Endothelial cell of umbilical vein (primary cell): ENCODE results near the gene TMED5. TPM values are rescaled to one million over a fixed set of nuclear protein-coding genes. Genes with fewer than 3 reads are reported as not detected.

Experiments used
- BruUV-seq: library from RNA; stranded (reverse); fragments of 400-500 nt; replicated peaks from 2 replicates; lab custom pipeline; 2021; lab: Mats Ljungman, UMichigan
- CTCF ChIA-PET: fragments of 300-600, 350-600 bp; sonication (Branson Sonifier 250); formaldehyde crosslinking; loops from one replicate; lab custom pipeline; 2021; ENCODE audit warnings: antibody characterized with exemption, inconsistent platforms; lab: Charles Lee
- POLR2A ChIA-PET: fragments of 300-600, 350-600 bp; sonication (Branson Sonifier 250); formaldehyde crosslinking; loops from one replicate; lab custom pipeline; 2021; ENCODE audit warnings: antibody characterized with exemption, inconsistent platforms; lab: Charles Lee
- DNase-seq: peaks from one replicate; pipeline ENCODE4 v3.0.0-alpha.2; 2011; ENCODE audit warnings: low read depth, low spot score
- FAIRE-seq: peaks from 2 replicates; lab custom pipeline; 2011; peaks lifted over from hg19 to GRCh38; lab: Jason Lieb, UNC
- H2AFZ ChIP-seq: 2 replicates; pipeline ENCODE4 v1.6.0; 2012; ENCODE audit warnings: low read depth, low read length, control low read depth, inconsistent platforms
- H3K27ac ChIP-seq: 2 replicates; pipeline ENCODE4 v1.5.1; 2011; ENCODE audit warnings: low read depth, mild to moderate bottlenecking, control low read depth, low read length, moderate library complexity; ENCODE audit not compliant: insufficient read depth
- H3K27me3 ChIP-seq, 2 experiments: 2 replicates each; pipeline versions ENCODE4 v1.6.0 to v1.6.1; 2011; ENCODE audit warnings: low read length in 2 of 2, mixed read lengths in 1 of 2; ENCODE audit not compliant: control insufficient read depth in 2 of 2, insufficient read depth in 2 of 2
- H3K36me3 ChIP-seq, 2 experiments: 2 replicates in 1 of 2; 3 replicates in 1 of 2; pipeline ENCODE4 v1.5.1; 2011; ENCODE audit warnings: low read length in 2 of 2, mild to moderate bottlenecking in 1 of 2, moderate library complexity in 1 of 2; ENCODE audit not compliant: control insufficient read depth in 2 of 2, insufficient read depth in 2 of 2; ENCODE audit errors: extremely low read depth in 1 of 2
- H3K4me1 ChIP-seq: 3 replicates; pipeline ENCODE4 v1.5.1; 2011; ENCODE audit warnings: mild to moderate bottlenecking, low read length; ENCODE audit not compliant: control insufficient read depth, insufficient read depth; ENCODE audit errors: extremely low read depth
- H3K4me2 ChIP-seq: 2 replicates; pipeline ENCODE4 v1.6.1; 2011; ENCODE audit warnings: low read length, control low read depth, mixed read lengths; ENCODE audit not compliant: insufficient read depth
- H3K4me3 ChIP-seq, 3 experiments: fragments of 200-600 bp in 1 of 3; sonication (generic), shearing (Covaris generic) in 1 of 3; replicated peaks in 1 of 3; 2 replicates each; pipeline ENCODE4 v1.5.1; 2011 to 2016; ENCODE audit warnings: control low read depth in 3 of 3, low read length in 3 of 3, mild to moderate bottlenecking in 2 of 3, inconsistent platforms in 1 of 3, low read depth in 1 of 3, moderate library complexity in 1 of 3; ENCODE audit not compliant: insufficient read depth in 1 of 3
- H3K79me2 ChIP-seq: 2 replicates; pipeline ENCODE4 v1.6.0; 2012; ENCODE audit warnings: low read length, inconsistent platforms; ENCODE audit not compliant: control insufficient read depth, insufficient read depth
- H3K9ac ChIP-seq: replicated peaks from 2 replicates; pipeline ENCODE3; 2011; ENCODE audit warnings: low read length, control low read depth; ENCODE audit not compliant: insufficient read depth; ENCODE audit errors: extremely low read depth
- H3K9me1 ChIP-seq: replicated peaks from 3 replicates; pipeline ENCODE4 v1.6.0; 2011; ENCODE audit warnings: mild to moderate bottlenecking, low read length; ENCODE audit not compliant: control insufficient read depth, insufficient read depth; ENCODE audit errors: extremely low read depth
- H3K9me3 ChIP-seq: replicated peaks from 2 replicates; pipeline ENCODE4 v1.5.1; 2012; ENCODE audit warnings: low read length, inconsistent platforms; ENCODE audit not compliant: control insufficient read depth, insufficient read depth
- H4K20me1 ChIP-seq: replicated peaks from 2 replicates; pipeline ENCODE3; 2011; ENCODE audit warnings: mild to moderate bottlenecking, low read length; ENCODE audit not compliant: control insufficient read depth, insufficient read depth; ENCODE audit errors: extremely low read depth
- CTCF ChIP-seq, 2 donors: IDR thresholded peaks; 1 replicate in 1 of 2; 2 replicates in 1 of 2; pipeline ENCODE4 v1.5.1; 2011; ENCODE audit warnings: low read length in 2 of 2, mild to moderate bottlenecking in 2 of 2, moderate library complexity in 2 of 2, control low read depth in 1 of 2, inconsistent platforms in 1 of 2, low read depth in 1 of 2; ENCODE audit not compliant: insufficient read depth in 1 of 2; ENCODE audit errors: extremely low read depth in 1 of 2
- EZH2 ChIP-seq: IDR thresholded peaks from 2 replicates; pipeline ENCODE4 v1.6.1; 2012; ENCODE audit warnings: borderline replicate concordance, low read depth, mild to moderate bottlenecking, moderate library complexity, low read length, inconsistent platforms; ENCODE audit not compliant: severe bottlenecking
- FOS ChIP-seq: IDR thresholded peaks from 2 replicates; pipeline ENCODE4 v1.6.1; 2011; ENCODE audit warnings: mild to moderate bottlenecking, low read length, moderate library complexity, borderline replicate concordance; ENCODE audit not compliant: insufficient read depth
- GATA2 ChIP-seq: IDR thresholded peaks from 2 replicates; pipeline ENCODE4 v1.7.0; 2011; ENCODE audit warnings: low read depth, mild to moderate bottlenecking, moderate library complexity, mixed read lengths, low read length; ENCODE audit not compliant: insufficient read length, insufficient read depth
- MAX ChIP-seq: IDR thresholded peaks from 2 replicates; pipeline ENCODE4 v1.6.1; 2011; ENCODE audit not compliant: insufficient read depth, insufficient read length
- MYC ChIP-seq: IDR thresholded peaks from one replicate; pipeline ENCODE4 v1.6.1; 2011; ENCODE audit warnings: mild to moderate bottlenecking, low read depth, low read length
- POLR2A ChIP-seq: IDR thresholded peaks from 2 replicates; pipeline ENCODE4 v1.6.1; 2012; ENCODE audit warnings: low read depth, mild to moderate bottlenecking, control low read depth, low read length
- POLR2AphosphoS5 ChIP-seq: IDR thresholded peaks from 2 replicates; pipeline ENCODE4 v1.6.1; 2012; ENCODE audit warnings: low read depth, mild to moderate bottlenecking, control low read depth, low read length, moderate library complexity; ENCODE audit not compliant: insufficient read depth
- dilution Hi-C: fragments of 300-500 bp; cut with MboI; formaldehyde crosslinking; loops from one replicate; pipeline ENCODE4 v1.15.0; 2019; ENCODE audit warnings: low sequenced_read_pairs; ENCODE audit not compliant: extremely low pct_ligation_motif_present
- intact Hi-C: fragments of 100-400 bp; cut with micrococcal nuclease; formaldehyde crosslinking; loops from one replicate; pipeline ENCODE4 v1.10.0; 2022
- polyA plus RNA-seq, 4 experiments: library from polyadenylated mRNA; depleted of rRNA in 3 of 4; stranded (reverse) in 3 of 4; unstranded in 1 of 4; fragments of >200 nt; gene quantifications; 2 replicates each; pipeline versions ENCODE4 v1.2.1 to v1.2.3, GENCODE V29; 2011 to 2012; ENCODE audit warnings: missing spikeins in 1 of 4
- total RNA-seq: library from RNA; stranded (reverse); gene quantifications from 2 replicates; pipeline ENCODE4 v1.2.3, GENCODE V29; 2021

TMED5 gene
- total and polyA plus RNA-seq, 2 donors (not counting 3 experiments of a cell fraction or from before 2014, with no cell fraction given), result 24.2 to 51.2 TPM

GRCh38 chr1:93154898-93155297 is 25.3 kb downstream of the TMED5 start:
- peaks cover 1 to 5% of the 10 kb centered on the region in 2 experiments for H3K36me3 ChIP-seq
- no peaks in the 10 kb centered on the region for H3K9me1 ChIP-seq
- dilution Hi-C loops (no loop called here), intact Hi-C loops (no loop called here)
- no peak overlapping the region for H3K9ac ChIP-seq
- H4K20me1 ChIP-seq, result no peaks in the 10 kb centered on the region
- H2AFZ ChIP-seq, result no peak overlapping the region
- no peaks in the 10 kb centered on the region for H3K27me3 ChIP-seq
- DNase-seq (no peak), FAIRE-seq (no peak)
- TF ChIP-seq POLR2AphosphoS5, result no peak
- TF ChIP-seq MYC, result no peak
- TF ChIP-seq MAX, result no peak
- TF ChIP-seq FOS, result no peak
- no peak for TF ChIP-seq GATA2
- no peak for TF ChIP-seq CTCF (IDR thresholded peaks at IDR 0.05; ENCODE audit: extremely low read depth in 1 of 2, insufficient read depth in 1 of 2, low read depth in 1 of 2, low read length in 2 of 2)
- no peak for TF ChIP-seq EZH2
- TF ChIP-seq POLR2A, result no peak
- peaks cover 12% of the 10 kb centered on the region for H3K79me2 ChIP-seq
- H3K4me1 ChIP-seq, result peaks cover 15% of the 10 kb centered on the region
- POLR2A ChIA-PET, result no interaction called here
- H3K4me2 ChIP-seq, result peak overlapping the region; percentile 49
- CTCF ChIA-PET, result interaction anchor here (1.2 to 1.7 kb wide), 3 partner anchors 9 to 74 kb away, joined by 3 to 7 read pairs (median 6); no protein-coding TSS in a partner anchor
- peak overlapping the region; percentile 12 for H3K27ac ChIP-seq
- no peak overlapping the region for H3K4me3 ChIP-seq
- no TSS peak for BruUV-seq
- no peaks in the 10 kb centered on the region for H3K9me3 ChIP-seq
